Hepatocyte (in vitro differentiated cells): Measurements from ENCODE around the gene NUCKS1.

ENCODE experiments used
- EZH2 ChIP-seq: fragments of 200-600 bp; sonication (generic); IDR thresholded peaks from 2 replicates; pipeline ENCODE4 v1.6.1; 2016; ENCODE audit warnings: antibody characterized with exemption, mild to moderate bottlenecking, borderline replicate concordance
- EZH2phosphoT487 ChIP-seq: fragments of 200-600 bp; sonication (generic); IDR thresholded peaks from one replicate; pipeline ENCODE4 v1.6.1; 2018; ENCODE audit warnings: antibody characterized with exemption, mild to moderate bottlenecking, low read depth, moderate library complexity; ENCODE audit not compliant: unreplicated experiment, severe bottlenecking
- TF ChIP-seq, protein P1 (sequence below): fragments of 200-600 bp; sonication (generic); IDR thresholded peaks from 2 replicates; pipeline ENCODE4 v1.5.1; 2016; ENCODE audit warnings: antibody characterized with exemption, mild to moderate bottlenecking; ENCODE audit not compliant: poor library complexity

DNA sequence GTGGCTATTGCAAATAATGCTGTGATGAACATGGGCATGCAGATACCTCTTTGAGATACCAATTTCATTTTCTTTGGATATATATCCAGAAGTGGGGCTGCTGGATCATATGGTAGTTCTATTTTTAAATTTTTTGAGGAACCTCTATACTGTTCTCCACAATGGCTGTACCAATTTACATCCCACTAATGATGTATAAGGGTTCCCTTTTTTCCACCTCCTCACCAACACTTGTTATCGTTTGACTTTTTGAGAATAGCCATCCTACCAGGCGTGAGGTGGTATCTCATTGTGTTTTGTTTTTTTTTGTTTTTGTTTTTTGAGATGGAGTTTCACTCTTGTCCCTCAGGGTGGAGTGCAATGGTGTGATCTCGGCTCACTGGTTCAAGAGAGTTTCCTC lies 6.6 kb upstream of the NUCKS1 start:
- TF ChIP-seq, protein P1, sequence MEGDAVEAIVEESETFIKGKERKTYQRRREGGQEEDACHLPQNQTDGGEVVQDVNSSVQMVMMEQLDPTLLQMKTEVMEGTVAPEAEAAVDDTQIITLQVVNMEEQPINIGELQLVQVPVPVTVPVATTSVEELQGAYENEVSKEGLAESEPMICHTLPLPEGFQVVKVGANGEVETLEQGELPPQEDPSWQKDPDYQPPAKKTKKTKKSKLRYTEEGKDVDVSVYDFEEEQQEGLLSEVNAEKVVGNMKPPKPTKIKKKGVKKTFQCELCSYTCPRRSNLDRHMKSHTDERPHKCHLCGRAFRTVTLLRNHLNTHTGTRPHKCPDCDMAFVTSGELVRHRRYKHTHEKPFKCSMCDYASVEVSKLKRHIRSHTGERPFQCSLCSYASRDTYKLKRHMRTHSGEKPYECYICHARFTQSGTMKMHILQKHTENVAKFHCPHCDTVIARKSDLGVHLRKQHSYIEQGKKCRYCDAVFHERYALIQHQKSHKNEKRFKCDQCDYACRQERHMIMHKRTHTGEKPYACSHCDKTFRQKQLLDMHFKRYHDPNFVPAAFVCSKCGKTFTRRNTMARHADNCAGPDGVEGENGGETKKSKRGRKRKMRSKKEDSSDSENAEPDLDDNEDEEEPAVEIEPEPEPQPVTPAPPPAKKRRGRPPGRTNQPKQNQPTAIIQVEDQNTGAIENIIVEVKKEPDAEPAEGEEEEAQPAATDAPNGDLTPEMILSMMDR: no peak
- TF ChIP-seq EZH2phosphoT487 (no peak), EZH2 (no peak)
